EL (cell line): ENCODE data around the gene RAMAC.
"Not testable (repeated sequence)": the region's sequence is repeated elsewhere in the genome, so short reads cannot be mapped to it uniquely, and the experiment has no call there.

ENCODE experiments used
- DNase-seq: peaks from one replicate; pipeline ENCODE4 v3.0.0-alpha.2; 2016

The RAMAC gene

GRCh38 chr15:83016906-83017305 lies 30.9 kb downstream of the RAMAC start:
- DNase-seq, result no peak

- no peak for DNase-seq
These were observed 32.4 kb downstream of the RAMAC start for GRCh38 chr15:83018436-83018835.

GRCh38 chr15:83030021-83030420 lies 44.0 kb downstream of the RAMAC start:
- peak; percentile 78 for DNase-seq

- DNase-seq, result not testable (repeated sequence)
These were observed 45.2 kb downstream of the RAMAC start for GRCh38 chr15:83031234-83031633.

GRCh38 chr15:83036253-83036652 lies 50.2 kb downstream of the RAMAC start:
- DNase-seq, result no peak

GRCh38 chr15:83039206-83039605 lies 53.2 kb downstream of the RAMAC start:
- DNase-seq, result peak; percentile 5
